Nucleus accumbens (tissue), 56 donors: ENCODE data around the gene PLCB1.
"Not testable (repeated sequence)": the region's sequence is repeated elsewhere in the genome, so short reads cannot be mapped to it uniquely, and the experiment has no call there.

Experiments used
- DNase-seq, 56 donors: peaks; one replicate each; lab custom pipeline; 2025; lab: John Stamatoyannopoulos, UW

The PLCB1 gene

GRCh38 chr20:8131598-8132483 is at the start of gene PLCB1:
Gene PLCB1, plus strand, starts transcription at chr20:8132266. Its CDS starts 386 bp downstream, at chr20:8132652.
- peak in 55 of 56 donors; percentile 33 to 93 (median 78) for DNase-seq

- no peak for DNase-seq
Observed at GRCh38 chr20:8082989-8083388, 49.1 kb upstream of the PLCB1 start.

GRCh38 chr20:8089668-8090067 is 42.4 kb upstream of the PLCB1 start:
- DNase-seq = no peak

- peak in 22 of 56 donors; percentile 0 to 74 (median 18) for DNase-seq
Observed at GRCh38 chr20:8094415-8094818, 37.6 kb upstream of the PLCB1 start.

- DNase-seq = no peak
Observed at GRCh38 chr20:8094850-8095249, 37.2 kb upstream of the PLCB1 start.

GRCh38 chr20:8095648-8096572 is 36.2 kb upstream of the PLCB1 start:
- no peak for DNase-seq

GRCh38 chr20:8097307-8097706 is 34.8 kb upstream of the PLCB1 start:
- DNase-seq = no peak

GRCh38 chr20:8104252-8104651 is 27.8 kb upstream of the PLCB1 start:
- DNase-seq = no peak

- DNase-seq = not testable (repeated sequence)
Observed at GRCh38 chr20:8114612-8115011, 17.5 kb upstream of the PLCB1 start.

- no peak for DNase-seq
Observed at GRCh38 chr20:8115436-8115835, 16.6 kb upstream of the PLCB1 start.

- DNase-seq = no peak
Observed at GRCh38 chr20:8116067-8116811, 15.8 kb upstream of the PLCB1 start.

GRCh38 chr20:8117636-8118035 is 14.4 kb upstream of the PLCB1 start:
- no peak for DNase-seq

- DNase-seq = no peak
Observed at GRCh38 chr20:8118039-8118438, 14.0 kb upstream of the PLCB1 start.

- no peak for DNase-seq
Observed at GRCh38 chr20:8118760-8119159, 13.3 kb upstream of the PLCB1 start.

GRCh38 chr20:8121666-8122065 is 10.4 kb upstream of the PLCB1 start:
- no peak for DNase-seq

- DNase-seq = no peak
Observed at GRCh38 chr20:8124639-8125038, 7.4 kb upstream of the PLCB1 start.

- no peak for DNase-seq
Observed at GRCh38 chr20:8126181-8126580, 5.9 kb upstream of the PLCB1 start.

- no peak for DNase-seq
Observed at GRCh38 chr20:8126841-8127378, 5.2 kb upstream of the PLCB1 start.

GRCh38 chr20:8127553-8128255 is 4.4 kb upstream of the PLCB1 start:
- DNase-seq = no peak
